SJCRH30 (cell line): ENCODE results near the gene PCDHB11. TPM values are rescaled to one million over a fixed set of nuclear protein-coding genes. Genes with fewer than 3 reads are reported as not detected.
"Not testable (repeated sequence)": the region's sequence is repeated elsewhere in the genome, so short reads cannot be mapped to it uniquely, and the experiment has no call there.

Experiments used
- DNase-seq, 2 experiments: peaks; one replicate each; pipeline ENCODE4 v3.0.0-alpha.2; 2015 to 2020
- H3K27ac ChIP-seq: fragments of 250-450 bp; sonication (Bioruptor Pico); 2 replicates; pipeline ENCODE4 v1.5.1; 2020; ENCODE audit warnings: mild to moderate bottlenecking, moderate library complexity
- H3K27me3 ChIP-seq: fragments of 250-450 bp; sonication (Bioruptor Pico); 2 replicates; pipeline ENCODE4 v1.5.1; 2020; ENCODE audit warnings: mild to moderate bottlenecking, moderate library complexity
- H3K36me3 ChIP-seq: fragments of 250-450 bp; sonication (Bioruptor Pico); 2 replicates; pipeline ENCODE4 v1.5.1; 2020; ENCODE audit warnings: mild to moderate bottlenecking, moderate library complexity
- H3K4me1 ChIP-seq: fragments of 250-450 bp; sonication (Bioruptor Pico); 2 replicates; pipeline ENCODE4 v1.5.1; 2020; ENCODE audit warnings: mild to moderate bottlenecking, moderate library complexity
- H3K4me3 ChIP-seq: fragments of 250-450 bp; sonication (Bioruptor Pico); 2 replicates; pipeline ENCODE4 v1.5.1; 2020; ENCODE audit warnings: mild to moderate bottlenecking, moderate library complexity
- H3K9me3 ChIP-seq: fragments of 250-450 bp; sonication (Bioruptor Pico); replicated peaks from 2 replicates; pipeline ENCODE4 v1.5.1; 2020; ENCODE audit warnings: mild to moderate bottlenecking, moderate library complexity
- total RNA-seq: library from RNA; depleted of rRNA; stranded (reverse); fragments of >200 nt; shearing (Covaris generic); gene quantifications from 2 replicates; pipeline ENCODE4 v1.2.3, GENCODE V29; 2014

PCDHB11 gene
- total RNA-seq, 1 experiment from 2014 or later = 8.9 TPM

DNA sequence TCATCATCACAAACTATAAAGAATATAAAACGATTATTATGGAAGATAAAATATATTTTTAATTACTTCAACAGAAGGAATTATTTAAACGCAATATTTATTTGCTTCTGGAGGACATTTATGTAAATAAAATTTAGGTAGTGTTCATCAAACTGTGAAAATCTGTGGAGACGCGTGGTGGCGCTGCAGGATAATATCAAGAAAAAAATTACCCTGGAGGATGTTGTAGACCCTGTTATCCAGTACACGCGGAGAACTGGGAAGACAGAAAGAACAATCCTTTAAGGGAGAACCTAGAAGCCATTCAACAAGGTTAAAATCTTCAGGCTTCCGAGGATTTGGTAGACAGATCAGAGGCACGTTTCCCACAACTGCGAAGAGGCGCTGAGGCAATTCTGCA, 9.1 kb downstream of the PCDHB11 start, which contains the start of gene PCDHB12:
Gene PCDHB12, plus strand, starts transcription at position 242 of the 400 bp plus-strand sequence. CDS start 189 bp downstream, outside the sequence.
- Histone ChIP-seq H3K4me3 (peak within 1 kb of the TSS; percentile 57), H3K27ac (peak within 1 kb of the TSS; percentile 48), H3K4me1 (no peaks in the 10 kb centered on the region), H3K27me3 (no peaks in the 10 kb centered on the region), H3K9me3 (peaks cover 8% of the 10 kb centered on the region), H3K36me3 (no peaks in the 10 kb centered on the region; the same call in none of the 2 replicates)
- peak in 1 of 2 experiments; percentile 55 for DNase-seq

DNA sequence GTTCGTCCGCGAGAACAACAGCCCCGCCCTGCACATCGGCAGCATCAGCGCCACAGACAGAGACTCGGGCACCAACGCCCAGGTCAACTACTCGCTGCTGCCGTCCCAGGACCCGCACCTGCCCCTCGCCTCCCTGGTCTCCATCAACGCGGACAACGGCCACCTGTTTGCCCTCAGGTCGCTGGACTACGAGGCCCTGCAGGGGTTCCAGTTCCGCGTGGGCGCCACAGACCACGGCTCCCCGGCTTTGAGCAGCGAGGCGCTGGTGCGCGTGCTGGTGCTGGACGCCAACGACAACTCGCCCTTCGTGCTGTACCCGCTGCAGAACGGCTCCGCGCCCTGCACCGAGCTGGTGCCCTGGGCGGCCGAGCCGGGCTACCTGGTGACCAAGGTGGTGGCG, 10.9 kb downstream of the PCDHB11 start:
- not testable (repeated sequence) for DNase-seq, H3K4me3 ChIP-seq, H3K4me1 ChIP-seq, H3K27ac ChIP-seq, H3K36me3 ChIP-seq, H3K27me3 ChIP-seq
- peaks cover 11% of the 10 kb centered on the region for H3K9me3 ChIP-seq

DNA sequence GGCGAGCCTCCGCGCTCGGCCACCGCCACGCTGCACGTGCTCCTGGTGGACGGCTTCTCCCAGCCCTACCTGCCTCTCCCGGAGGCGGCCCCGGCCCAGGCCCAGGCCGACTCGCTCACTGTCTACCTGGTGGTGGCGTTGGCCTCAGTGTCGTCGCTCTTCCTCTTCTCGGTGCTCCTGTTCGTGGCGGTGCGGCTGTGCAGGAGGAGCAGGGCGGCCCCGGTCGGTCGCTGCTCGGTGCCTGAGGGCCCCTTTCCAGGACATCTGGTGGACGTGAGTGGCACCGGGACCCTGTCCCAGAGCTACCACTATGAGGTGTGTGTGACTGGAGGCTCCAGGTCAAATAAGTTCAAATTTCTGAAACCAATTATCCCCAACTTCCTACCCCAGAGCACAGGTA, 11.4 kb downstream of the PCDHB11 start:
- not testable (repeated sequence) for H3K36me3 ChIP-seq, H3K4me1 ChIP-seq, DNase-seq

DNA sequence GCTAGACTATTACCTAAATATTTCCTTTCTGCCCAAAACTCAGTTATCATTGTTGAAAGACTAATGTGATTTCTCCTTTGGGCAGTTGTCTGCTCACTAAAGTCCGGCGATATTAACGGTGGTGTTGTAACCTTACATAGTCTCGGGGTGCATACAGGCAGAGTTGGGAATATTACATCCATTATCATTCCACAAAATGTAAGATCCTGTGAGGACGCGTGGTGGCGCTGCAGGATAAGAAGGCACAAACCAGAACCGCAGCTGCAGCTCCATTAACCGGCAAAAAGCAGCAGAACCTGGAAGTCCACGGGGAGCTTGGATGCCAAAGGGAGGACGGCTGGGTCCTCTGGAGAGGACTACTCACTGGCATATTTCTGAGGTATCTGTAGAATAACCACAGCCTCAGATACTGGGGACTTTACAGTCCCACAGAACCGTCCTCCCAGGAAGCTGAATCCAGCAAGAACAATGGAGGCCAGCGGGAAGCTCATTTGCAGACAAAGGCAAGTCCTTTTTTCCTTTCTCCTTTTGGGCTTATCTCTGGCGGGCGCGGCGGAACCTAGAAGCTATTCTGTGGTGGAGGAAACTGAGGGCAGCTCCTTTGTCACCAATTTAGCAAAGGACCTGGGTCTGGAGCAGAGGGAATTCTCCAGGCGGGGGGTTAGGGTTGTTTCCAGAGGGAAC, 14.4 kb downstream of the PCDHB11 start, which contains the start of gene PCDHB13:
Gene PCDHB13, plus strand, starts transcription at position 264 of the 684 bp plus-strand sequence. Its CDS starts 205 bp downstream, at position 469.
- H3K27me3 ChIP-seq, H3K4me3 ChIP-seq, H3K4me1 ChIP-seq, H3K36me3 ChIP-seq, H3K27ac ChIP-seq: not testable (repeated sequence)
- H3K9me3 ChIP-seq = peaks cover 18% of the 10 kb centered on the region
- peak; percentile 73 to 83 for DNase-seq

More for the DNA sequence above, 11.4 kb downstream of the PCDHB11 start:
- not testable (repeated sequence) for H3K27me3 ChIP-seq, H3K4me3 ChIP-seq, H3K27ac ChIP-seq
- peaks cover 11% of the 10 kb centered on the region for H3K9me3 ChIP-seq

DNA sequence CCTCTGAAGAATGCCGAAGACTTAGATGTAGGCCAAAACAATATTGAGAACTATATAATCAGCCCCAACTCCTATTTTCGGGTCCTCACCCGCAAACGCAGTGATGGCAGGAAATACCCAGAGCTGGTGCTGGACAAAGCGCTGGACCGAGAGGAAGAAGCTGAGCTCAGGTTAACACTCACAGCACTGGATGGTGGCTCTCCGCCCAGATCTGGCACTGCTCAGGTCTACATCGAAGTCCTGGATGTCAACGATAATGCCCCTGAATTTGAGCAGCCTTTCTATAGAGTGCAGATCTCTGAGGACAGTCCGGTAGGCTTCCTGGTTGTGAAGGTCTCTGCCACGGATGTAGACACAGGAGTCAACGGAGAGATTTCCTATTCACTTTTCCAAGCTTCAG, 15.2 kb downstream of the PCDHB11 start:
- not testable (repeated sequence) for H3K27me3 ChIP-seq
- peaks cover 20% of the 10 kb centered on the region for H3K9me3 ChIP-seq

DNA sequence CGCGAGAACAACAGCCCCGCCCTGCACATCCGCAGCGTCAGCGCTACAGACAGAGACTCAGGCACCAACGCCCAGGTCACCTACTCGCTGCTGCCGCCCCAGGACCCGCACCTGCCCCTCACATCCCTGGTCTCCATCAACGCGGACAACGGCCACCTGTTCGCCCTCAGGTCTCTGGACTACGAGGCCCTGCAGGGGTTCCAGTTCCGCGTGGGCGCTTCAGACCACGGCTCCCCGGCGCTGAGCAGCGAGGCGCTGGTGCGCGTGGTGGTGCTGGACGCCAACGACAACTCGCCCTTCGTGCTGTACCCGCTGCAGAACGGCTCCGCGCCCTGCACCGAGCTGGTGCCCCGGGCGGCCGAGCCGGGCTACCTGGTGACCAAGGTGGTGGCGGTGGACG, 16.1 kb downstream of the PCDHB11 start:
- H3K4me1 ChIP-seq, H3K36me3 ChIP-seq, H3K4me3 ChIP-seq, H3K27ac ChIP-seq, H3K27me3 ChIP-seq, DNase-seq: not testable (repeated sequence)
- peaks cover 17% of the 10 kb centered on the region for H3K9me3 ChIP-seq

More for the DNA sequence above, 15.2 kb downstream of the PCDHB11 start:
- not testable (repeated sequence) for H3K36me3 ChIP-seq, DNase-seq, H3K4me3 ChIP-seq, H3K27ac ChIP-seq, H3K4me1 ChIP-seq

DNA sequence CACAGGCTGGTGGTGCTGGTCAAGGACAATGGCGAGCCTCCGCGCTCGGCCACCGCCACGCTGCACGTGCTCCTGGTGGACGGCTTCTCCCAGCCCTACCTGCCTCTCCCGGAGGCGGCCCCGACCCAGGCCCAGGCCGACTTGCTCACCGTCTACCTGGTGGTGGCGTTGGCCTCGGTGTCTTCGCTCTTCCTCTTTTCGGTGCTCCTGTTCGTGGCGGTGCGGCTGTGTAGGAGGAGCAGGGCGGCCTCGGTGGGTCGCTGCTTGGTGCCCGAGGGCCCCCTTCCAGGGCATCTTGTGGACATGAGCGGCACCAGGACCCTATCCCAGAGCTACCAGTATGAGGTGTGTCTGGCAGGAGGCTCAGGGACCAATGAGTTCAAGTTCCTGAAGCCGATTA, 16.6 kb downstream of the PCDHB11 start:
- not testable (repeated sequence) for H3K4me1 ChIP-seq, H3K4me3 ChIP-seq, H3K27me3 ChIP-seq, DNase-seq, H3K27ac ChIP-seq, H3K36me3 ChIP-seq
- peaks cover 16% of the 10 kb centered on the region for H3K9me3 ChIP-seq

DNA sequence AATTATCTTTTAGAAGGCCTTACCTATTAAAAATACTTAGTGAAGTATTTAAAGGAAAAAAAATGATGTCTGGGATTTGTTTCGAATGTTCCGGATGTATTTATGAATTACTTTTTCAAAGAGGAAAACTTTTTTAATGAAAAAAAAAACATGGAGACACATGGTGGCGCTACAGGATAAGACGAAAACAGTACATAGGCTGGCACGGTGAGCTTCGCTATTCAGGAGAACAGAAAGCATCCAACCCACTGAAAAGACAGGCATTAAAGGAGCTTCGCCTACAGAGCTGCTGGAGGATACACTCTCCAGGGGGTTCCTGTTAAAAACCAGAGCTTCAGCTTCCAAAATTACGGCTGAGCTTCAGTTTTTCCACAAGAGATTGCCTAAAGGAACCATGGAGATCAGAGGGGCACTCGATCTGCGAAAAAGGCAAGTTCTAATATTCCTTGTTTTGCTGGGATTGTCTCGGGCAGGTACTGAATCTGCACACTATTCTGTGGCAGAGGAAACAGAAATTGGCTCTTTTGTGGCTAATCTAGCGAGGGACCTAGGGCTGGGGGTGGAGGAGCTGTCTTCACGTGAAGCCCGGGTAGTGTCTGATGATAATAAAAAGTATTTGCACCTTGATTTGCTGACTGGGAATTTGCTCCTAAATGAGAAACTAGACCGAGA, 23.8 kb downstream of the PCDHB11 start, which contains the start of gene PCDHB14:
Gene PCDHB14, plus strand, starts transcription at position 232 of the 672 bp plus-strand sequence. Its CDS starts 163 bp downstream, at position 395.
- H3K27ac ChIP-seq = peak within 1 kb of the TSS; percentile 43

DNA sequence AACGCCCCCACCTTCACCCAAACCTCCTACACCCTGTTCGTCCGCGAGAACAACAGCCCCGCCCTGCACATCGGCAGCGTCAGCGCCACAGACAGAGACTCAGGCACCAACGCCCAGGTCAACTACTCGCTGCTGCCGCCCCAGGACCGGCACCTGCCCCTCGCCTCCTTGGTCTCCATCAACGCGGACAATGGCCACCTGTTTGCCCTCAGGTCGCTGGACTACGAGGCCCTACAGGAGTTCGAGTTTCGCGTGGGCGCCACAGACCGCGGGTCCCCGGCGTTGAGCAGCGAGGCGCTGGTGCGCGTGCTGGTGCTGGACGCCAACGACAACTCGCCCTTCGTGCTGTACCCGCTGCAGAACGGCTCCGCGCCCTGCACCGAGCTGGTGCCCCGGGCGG, 25.4 kb downstream of the PCDHB11 start:
- H3K27me3 ChIP-seq, H3K27ac ChIP-seq, DNase-seq, H3K4me1 ChIP-seq, H3K4me3 ChIP-seq, H3K36me3 ChIP-seq: not testable (repeated sequence)
- 0 out of 2 replicates have a peak, but pooled peaks cover 13% of the 10 kb centered on the region for H3K9me3 ChIP-seq

More for the DNA sequence above, 23.8 kb downstream of the PCDHB11 start, which contains the start of gene PCDHB14:
- H3K27me3 ChIP-seq = no peaks in the 10 kb centered on the region
- peaks cover 6% of the 10 kb centered on the region; the same call in 1 of the 2 replicates for H3K4me1 ChIP-seq
- H3K9me3 ChIP-seq = peaks cover 18% of the 10 kb centered on the region
- H3K36me3 ChIP-seq = no peaks in the 10 kb centered on the region; the same call in 1 of the 2 replicates
- DNase-seq = peak; percentile 65 to 82
- H3K4me3 ChIP-seq = peak within 1 kb of the TSS; percentile 64

DNA sequence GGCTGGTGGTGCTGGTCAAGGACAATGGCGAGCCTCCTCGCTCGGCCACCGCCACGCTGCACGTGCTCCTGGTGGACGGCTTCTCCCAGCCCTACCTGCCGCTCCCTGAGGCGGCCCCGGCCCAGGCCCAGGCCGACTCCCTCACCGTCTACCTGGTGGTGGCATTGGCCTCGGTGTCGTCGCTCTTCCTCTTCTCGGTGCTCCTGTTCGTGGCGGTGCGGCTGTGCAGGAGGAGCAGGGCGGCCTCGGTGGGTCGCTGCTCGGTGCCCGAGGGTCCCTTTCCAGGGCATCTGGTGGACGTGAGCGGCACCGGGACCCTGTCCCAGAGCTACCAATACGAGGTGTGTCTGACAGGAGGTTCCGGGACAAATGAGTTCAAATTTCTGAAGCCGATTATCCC, 26.0 kb downstream of the PCDHB11 start:
- not testable (repeated sequence) for H3K36me3 ChIP-seq

DNA sequence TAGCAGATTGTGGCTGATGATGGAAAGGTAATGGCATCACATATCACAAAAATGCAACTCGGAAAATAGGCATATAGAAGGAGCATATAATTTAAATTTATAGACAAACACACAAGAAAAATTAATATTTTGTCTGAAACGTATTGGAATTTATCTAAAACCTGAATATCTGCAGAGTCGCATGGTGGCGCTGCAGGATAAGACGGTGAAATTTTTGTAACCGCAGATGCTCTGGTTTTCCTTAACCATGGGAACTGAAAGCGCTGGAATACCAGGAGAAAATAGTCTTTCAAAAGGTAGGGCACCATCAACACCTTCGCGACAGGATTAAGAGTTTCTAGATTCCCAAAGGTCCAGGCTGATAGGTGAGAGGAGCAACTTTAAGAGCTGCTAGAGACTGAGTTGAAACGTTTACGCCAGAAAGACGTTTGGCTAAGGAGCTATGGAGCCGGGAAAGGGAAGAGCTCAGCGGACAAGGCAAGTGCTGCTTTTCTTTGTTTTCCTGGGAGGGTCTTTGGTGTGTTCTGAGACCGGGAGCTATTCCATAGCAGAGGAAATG, 34.8 kb downstream of the PCDHB11 start:
- no peaks in the 10 kb centered on the region for H3K36me3 ChIP-seq
- DNase-seq = peak in 1 of 2 experiments; percentile 48
- peak overlapping the region; percentile 50 for H3K4me3 ChIP-seq
- H3K27ac ChIP-seq = peak overlapping the region; percentile 29; the same call in 1 of the 2 replicates
- no peaks in the 10 kb centered on the region for H3K27me3 ChIP-seq
- H3K9me3 ChIP-seq = peaks cover 11% of the 10 kb centered on the region
- H3K4me1 ChIP-seq = no peaks in the 10 kb centered on the region

More for the DNA sequence above, 26.0 kb downstream of the PCDHB11 start:
- H3K9me3 ChIP-seq = 0 out of 2 replicates have a peak, but pooled peaks cover 13% of the 10 kb centered on the region
- DNase-seq, H3K4me1 ChIP-seq, H3K27me3 ChIP-seq, H3K4me3 ChIP-seq, H3K27ac ChIP-seq: not testable (repeated sequence)

DNA sequence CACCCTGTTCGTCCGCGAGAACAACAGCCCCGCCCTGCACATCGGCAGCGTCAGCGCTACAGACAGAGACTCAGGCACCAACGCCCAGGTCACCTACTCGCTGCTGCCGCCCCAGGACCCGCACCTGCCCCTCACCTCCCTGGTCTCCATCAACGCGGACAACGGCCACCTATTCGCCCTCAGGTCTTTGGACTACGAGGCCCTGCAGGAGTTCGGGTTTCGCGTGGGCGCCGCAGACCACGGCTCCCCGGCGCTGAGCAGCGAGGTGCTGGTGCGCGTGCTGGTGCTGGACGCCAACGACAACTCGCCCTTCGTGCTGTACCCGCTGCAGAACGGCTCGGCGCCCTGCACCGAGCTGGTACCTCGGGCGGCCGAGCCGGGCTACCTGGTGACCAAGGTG, 36.5 kb downstream of the PCDHB11 start:
- DNase-seq, H3K4me3 ChIP-seq: not testable (repeated sequence)
- peaks cover 16% of the 10 kb centered on the region for H3K9me3 ChIP-seq

DNA sequence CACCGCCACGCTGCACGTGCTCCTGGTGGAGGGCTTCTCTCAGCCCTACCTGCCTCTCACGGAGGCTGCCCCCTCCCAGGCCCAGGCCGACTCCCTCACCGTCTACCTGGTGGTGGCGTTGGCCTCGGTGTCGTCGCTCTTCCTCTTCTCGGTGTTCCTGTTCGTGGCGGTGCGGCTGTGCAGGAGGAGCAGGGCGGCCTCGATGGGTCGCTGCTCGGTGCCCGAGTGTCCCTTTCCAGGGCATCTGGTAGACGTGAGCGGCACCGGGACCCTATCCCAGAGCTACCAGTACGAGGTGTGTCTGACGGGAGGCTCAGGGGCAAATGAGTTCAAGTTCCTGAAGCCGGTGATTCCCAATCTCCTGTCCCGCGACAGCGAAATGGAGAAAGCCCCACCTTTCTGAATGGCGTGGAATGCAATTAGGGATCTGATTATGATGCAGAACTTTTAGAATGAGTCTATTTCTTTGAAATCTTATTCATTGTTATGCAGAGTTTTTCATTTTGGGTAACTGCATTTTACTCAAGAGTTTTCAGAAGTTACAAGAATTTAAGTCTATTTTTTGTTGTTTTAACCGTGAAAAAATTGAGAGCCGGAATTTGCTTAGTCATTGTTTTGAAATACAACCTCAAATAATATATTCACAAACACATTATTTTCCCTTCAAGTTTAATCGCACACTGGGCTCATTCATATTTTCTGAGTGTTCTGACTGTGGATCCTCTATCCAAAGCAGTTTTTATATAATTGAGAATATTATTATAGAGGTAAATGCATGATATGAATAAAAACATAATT, 37.3 kb downstream of the PCDHB11 start:
- Histone ChIP-seq H3K4me1 (no peaks in the 10 kb centered on the region), H3K27ac (no peak overlapping the region), H3K4me3 (no peak overlapping the region), H3K27me3 (no peaks in the 10 kb centered on the region), H3K9me3 (peaks cover 16% of the 10 kb centered on the region), H3K36me3 (no peaks in the 10 kb centered on the region)
- no peak for DNase-seq

More for the DNA sequence above, 36.5 kb downstream of the PCDHB11 start:
- not testable (repeated sequence) for H3K27ac ChIP-seq, H3K4me1 ChIP-seq, H3K36me3 ChIP-seq, H3K27me3 ChIP-seq

DNA sequence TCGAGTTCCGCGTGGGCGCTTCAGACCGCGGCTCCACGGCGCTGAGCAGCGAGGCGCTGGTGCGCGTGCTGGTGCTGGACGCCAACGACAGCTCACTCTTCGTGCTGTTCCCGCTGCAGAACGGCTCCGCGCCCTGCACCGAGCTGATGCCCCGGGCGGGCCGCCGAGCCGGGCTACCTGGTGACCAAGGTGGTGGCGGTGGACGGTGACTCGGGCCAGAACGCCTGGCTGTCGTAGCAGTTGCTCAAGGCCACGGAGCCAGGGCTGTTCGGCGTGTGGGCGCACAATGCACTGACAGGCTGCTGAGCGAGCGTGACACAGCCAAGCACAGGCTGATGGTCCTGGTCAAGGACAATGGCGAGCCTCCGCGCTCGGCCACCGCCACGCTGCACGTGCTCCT, 42.1 kb downstream of the PCDHB11 start:
- H3K4me3 ChIP-seq = no peak overlapping the region
- H3K4me1 ChIP-seq = no peaks in the 10 kb centered on the region
- no peak for DNase-seq
- no peaks in the 10 kb centered on the region for H3K36me3 ChIP-seq
- no peak overlapping the region for H3K27ac ChIP-seq
- H3K27me3 ChIP-seq = no peaks in the 10 kb centered on the region
- H3K9me3 ChIP-seq = peaks cover 15% of the 10 kb centered on the region
